Tibial artery (tissue), 4 donors: ENCODE data around the gene PDE6A.

ENCODE experiments used
- DNase-seq, 2 donors: peaks; one replicate each; pipeline ENCODE4 v3.0.0-alpha.2; 2019
- H3K27ac ChIP-seq, 2 donors: fragments of 200-600 bp; sonication (generic) in 1 of 2; 1 replicate in 1 of 2; 2 replicates in 1 of 2; pipeline ENCODE4 v1.5.1; 2018 to 2019; ENCODE audit warnings: mild to moderate bottlenecking in 1 of 2
- H3K27me3 ChIP-seq, 2 donors: fragments of 200-600 bp; sonication (generic) in 1 of 2; one replicate each; pipeline versions ENCODE4 v1.5.1 to v1.6.0; 2016 to 2019
- H3K36me3 ChIP-seq, 3 donors: fragments of 200-600 bp; sonication (generic) in 2 of 3; one replicate each; pipeline ENCODE4 v1.5.1; 2016 to 2019; ENCODE audit warnings: mild to moderate bottlenecking in 2 of 3
- H3K4me1 ChIP-seq, 4 donors: fragments of 200-600 bp; sonication (generic) in 2 of 4; 1 replicate in 3 of 4; 2 replicates in 1 of 4; pipeline ENCODE4 v1.5.1; 2016 to 2019
- H3K4me3 ChIP-seq, 2 donors: fragments of 200-600 bp; sonication (generic) in 1 of 2; 1 replicate in 1 of 2; 2 replicates in 1 of 2; pipeline ENCODE4 v1.5.1; 2018 to 2019; ENCODE audit warnings: mild to moderate bottlenecking in 2 of 2
- H3K9me3 ChIP-seq, 3 donors: fragments of 200-600 bp; sonication (generic) in 1 of 3; one replicate each; pipeline ENCODE4 v1.5.1; 2016 to 2019
- CTCF ChIP-seq, 2 experiments: fragments of 200-600 bp in 1 of 2; fragments of 450-650 bp in 1 of 2; IDR thresholded peaks; one replicate each; pipeline ENCODE4 v1.5.1; 2017 to 2019; ENCODE audit warnings: antibody characterized with exemption in 2 of 2, mild to moderate bottlenecking in 1 of 2, moderate library complexity in 1 of 2
- intact Hi-C: fragments of 100-400 bp; cut with DNase I; formaldehyde crosslinking; loops from one replicate; pipeline ENCODE4 v1.15.0; 2023; ENCODE audit warnings: low total_unique reads

Gene PDE6A

GRCh38 chr5:149922950-149923349 lies 21.6 kb downstream of the PDE6A start:
- Histone ChIP-seq H3K27ac (no peak overlapping the region), H3K36me3 (no peaks in the 10 kb centered on the region), H3K4me1 (peaks cover 0 to 21% (median 7%) of the 10 kb centered on the region in 4 donors), H3K27me3 (no peaks in the 10 kb centered on the region), H3K9me3 (no peaks in the 10 kb centered on the region), H3K4me3 (no peak overlapping the region)
- DNase-seq = no peak
- intact Hi-C loops = no loop called here
- TF ChIP-seq CTCF (IDR thresholded peaks at IDR 0.05) = no peak

- no peak for TF ChIP-seq CTCF (IDR thresholded peaks at IDR 0.05)
- no peaks in the 10 kb centered on the region for H3K27me3 ChIP-seq
- no peak for DNase-seq
- peaks cover 0 to 33% (median 13%) of the 10 kb centered on the region in 4 donors for H3K4me1 ChIP-seq
- no peaks in the 10 kb centered on the region for H3K36me3 ChIP-seq
- no peaks in the 10 kb centered on the region for H3K9me3 ChIP-seq
- H3K27ac ChIP-seq = no peak overlapping the region
- H3K4me3 ChIP-seq = no peak overlapping the region
- intact Hi-C loops = no loop called here
Measured at GRCh38 chr5:149921597-149921996, 23.0 kb downstream of the PDE6A start.

GRCh38 chr5:149917073-149917676 lies 27.4 kb downstream of the PDE6A start:
- TF ChIP-seq CTCF (IDR thresholded peaks at IDR 0.05) = no peak
- H3K27me3 ChIP-seq = no peaks in the 10 kb centered on the region
- intact Hi-C loops = no loop called here
- H3K27ac ChIP-seq = peak overlapping the region; percentile 62 to 64
- H3K36me3 ChIP-seq = no peaks in the 10 kb centered on the region
- DNase-seq = no peak
- H3K4me3 ChIP-seq = no peak overlapping the region
- H3K4me1 ChIP-seq = peaks cover 0 to 47% (median 13%) of the 10 kb centered on the region in 4 donors
- H3K9me3 ChIP-seq = no peaks in the 10 kb centered on the region

- no peak overlapping the region for H3K4me3 ChIP-seq
- no peaks in the 10 kb centered on the region for H3K36me3 ChIP-seq
- intact Hi-C loops = no loop called here
- no peaks in the 10 kb centered on the region for H3K9me3 ChIP-seq
- peak overlapping the region; percentile 62 to 64 for H3K27ac ChIP-seq
- DNase-seq = no peak
- H3K27me3 ChIP-seq = no peaks in the 10 kb centered on the region
- peaks cover 0 to 47% (median 13%) of the 10 kb centered on the region in 4 donors for H3K4me1 ChIP-seq
- no peak for TF ChIP-seq CTCF (IDR thresholded peaks at IDR 0.05)
Measured at GRCh38 chr5:149916334-149917072, 28.1 kb downstream of the PDE6A start.

- H3K27me3 ChIP-seq = no peaks in the 10 kb centered on the region
- H3K27ac ChIP-seq = no peak overlapping the region
- intact Hi-C loops = no loop called here
- no peaks in the 10 kb centered on the region for H3K36me3 ChIP-seq
- no peak overlapping the region for H3K4me3 ChIP-seq
- H3K4me1 ChIP-seq = peaks cover 0 to 47% (median 13%) of the 10 kb centered on the region in 4 donors
- no peak for DNase-seq
- TF ChIP-seq CTCF (IDR thresholded peaks at IDR 0.05) = no peak
- no peaks in the 10 kb centered on the region for H3K9me3 ChIP-seq
Measured at GRCh38 chr5:149915392-149916260, 29.0 kb downstream of the PDE6A start.
